Uterus (tissue), 2 donors: ENCODE measurements around the gene CDC27.
"Not testable (repeated sequence)": the region's sequence is repeated elsewhere in the genome, so short reads cannot be mapped to it uniquely, and the experiment has no call there.

Source experiments
- POLR2A ChIP-seq, 2 donors: fragments of 450-650 bp; IDR thresholded peaks; one replicate each; pipeline ENCODE4 v1.6.1; 2016; ENCODE audit warnings: antibody characterized with exemption in 2 of 2, mild to moderate bottlenecking in 1 of 2, moderate library complexity in 1 of 2
- TF ChIP-seq, protein P1 (sequence below), 4 experiments: fragments of 200-600 bp in 2 of 4; fragments of 450-650 bp in 2 of 4; sonication (generic) in 2 of 4; IDR thresholded peaks; one replicate each; pipeline ENCODE4 v1.5.1; 2016 to 2019; ENCODE audit warnings: antibody characterized with exemption in 4 of 4, mild to moderate bottlenecking in 2 of 4, moderate library complexity in 1 of 4

DNA sequence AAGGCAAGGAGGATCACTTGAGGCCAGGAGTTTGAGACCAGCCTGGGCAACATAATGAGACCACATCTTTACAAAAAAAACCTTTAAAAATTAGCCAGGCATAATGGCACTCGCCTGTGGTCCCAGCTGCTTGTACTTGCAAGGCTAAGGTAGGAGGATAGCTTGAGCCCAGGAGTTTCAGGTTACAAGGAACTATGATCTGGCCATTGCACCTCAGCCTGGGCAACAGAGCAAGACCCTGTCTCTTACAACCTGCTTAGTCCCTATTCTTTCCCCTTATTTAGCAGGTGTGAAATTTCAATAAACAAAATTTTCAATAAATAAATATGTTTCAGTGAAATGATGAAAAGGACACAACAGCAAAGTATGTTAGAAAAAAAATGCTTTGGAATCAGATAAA, 114.7 kb downstream of the CDC27 start:
- TF ChIP-seq, protein P1, sequence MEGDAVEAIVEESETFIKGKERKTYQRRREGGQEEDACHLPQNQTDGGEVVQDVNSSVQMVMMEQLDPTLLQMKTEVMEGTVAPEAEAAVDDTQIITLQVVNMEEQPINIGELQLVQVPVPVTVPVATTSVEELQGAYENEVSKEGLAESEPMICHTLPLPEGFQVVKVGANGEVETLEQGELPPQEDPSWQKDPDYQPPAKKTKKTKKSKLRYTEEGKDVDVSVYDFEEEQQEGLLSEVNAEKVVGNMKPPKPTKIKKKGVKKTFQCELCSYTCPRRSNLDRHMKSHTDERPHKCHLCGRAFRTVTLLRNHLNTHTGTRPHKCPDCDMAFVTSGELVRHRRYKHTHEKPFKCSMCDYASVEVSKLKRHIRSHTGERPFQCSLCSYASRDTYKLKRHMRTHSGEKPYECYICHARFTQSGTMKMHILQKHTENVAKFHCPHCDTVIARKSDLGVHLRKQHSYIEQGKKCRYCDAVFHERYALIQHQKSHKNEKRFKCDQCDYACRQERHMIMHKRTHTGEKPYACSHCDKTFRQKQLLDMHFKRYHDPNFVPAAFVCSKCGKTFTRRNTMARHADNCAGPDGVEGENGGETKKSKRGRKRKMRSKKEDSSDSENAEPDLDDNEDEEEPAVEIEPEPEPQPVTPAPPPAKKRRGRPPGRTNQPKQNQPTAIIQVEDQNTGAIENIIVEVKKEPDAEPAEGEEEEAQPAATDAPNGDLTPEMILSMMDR (IDR thresholded peaks at IDR 0.05) = not testable (repeated sequence)
- not testable (repeated sequence) for TF ChIP-seq POLR2A (IDR thresholded peaks at IDR 0.05)
